Spleen (tissue), 7 donors: Measurements from ENCODE around the gene ITPR1.

Experiments used
- CTCF ChIP-seq, 11 experiments: fragments of 200-600 bp in 7 of 11; fragments of 450-650 bp in 4 of 11; sonication (generic) in 4 of 11; IDR thresholded peaks in 8 of 11; conservative IDR thresholded peaks in 3 of 11; 1 replicate in 7 of 11; 2 replicates in 4 of 11; pipeline versions ENCODE4 v1.4.0 to v1.8.0; 2016 to 2021; ENCODE audit warnings: antibody characterized with exemption in 11 of 11, inconsistent platforms in 4 of 11, mild to moderate bottlenecking in 1 of 11
- POLR2A ChIP-seq, 3 donors: fragments of 450-650 bp; IDR thresholded peaks; one replicate each; pipeline ENCODE4 v1.5.1; 2017; ENCODE audit warnings: antibody characterized with exemption in 3 of 3, mild to moderate bottlenecking in 1 of 3
- donor health status: DM: no; HTN: no; CAD: no; lungs with moderate emphysema.
- donor health status: DM: no; HTN: no; CAD: no.
- donor health status: DM: no; HTN: no; CAD: no.

GRCh38 chr3:4623421-4623999 is 130.4 kb downstream of the ITPR1 start:
- TF ChIP-seq CTCF (IDR thresholded peaks at IDR 0.05 in 8 of 11, conservative IDR thresholded peaks at IDR 0.05 in 3 of 11), result no peak
- no peak for TF ChIP-seq POLR2A (IDR thresholded peaks at IDR 0.05)
